Measurements from ENCODE around the gene SF3B5. TPM values are rescaled to one million over a fixed set of nuclear protein-coding genes. Genes with fewer than 3 reads are reported as not detected.

The SF3B5 gene
- total RNA-seq, 6 experiments from 2014 or later = 172 to 189 (median 177) TPM

DNA sequence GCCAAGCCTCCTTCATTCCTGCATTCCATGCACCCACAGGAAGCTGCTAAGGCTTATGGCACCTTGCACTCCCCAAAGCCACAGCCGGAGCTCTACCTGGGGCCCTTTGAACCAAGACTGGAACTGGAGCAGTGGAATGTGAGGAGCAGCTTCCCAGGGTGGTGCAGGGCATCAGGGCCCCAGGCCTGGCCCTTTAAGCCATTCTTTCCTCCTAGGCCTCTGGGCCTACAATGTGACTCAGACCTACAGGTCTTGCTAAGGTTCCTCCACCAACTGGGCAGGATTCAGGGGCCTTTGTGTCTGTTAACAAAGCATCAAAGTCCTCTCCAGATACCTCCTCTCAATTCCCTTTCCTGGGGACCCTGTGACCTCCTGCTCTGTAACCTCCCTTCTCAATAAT, 36.2 kb downstream of the SF3B5 start:
- Mint-ChIP-seq H3K27ac (no peak overlapping the region), H3K4me1 (ENCODE audit: low read depth) (peaks cover 7% of the 10 kb centered on the region; the same call in 1 of the 2 replicates), H3K4me3 (no peak overlapping the region), H3K36me3 (ENCODE audit: low read depth) (no peaks in the 10 kb centered on the region), H3K27me3 (ENCODE audit: insufficient read depth) (peaks cover 29% of the 10 kb centered on the region), H3K9me3 (no peaks in the 10 kb centered on the region)
- TF ChIP-seq, protein P1, sequence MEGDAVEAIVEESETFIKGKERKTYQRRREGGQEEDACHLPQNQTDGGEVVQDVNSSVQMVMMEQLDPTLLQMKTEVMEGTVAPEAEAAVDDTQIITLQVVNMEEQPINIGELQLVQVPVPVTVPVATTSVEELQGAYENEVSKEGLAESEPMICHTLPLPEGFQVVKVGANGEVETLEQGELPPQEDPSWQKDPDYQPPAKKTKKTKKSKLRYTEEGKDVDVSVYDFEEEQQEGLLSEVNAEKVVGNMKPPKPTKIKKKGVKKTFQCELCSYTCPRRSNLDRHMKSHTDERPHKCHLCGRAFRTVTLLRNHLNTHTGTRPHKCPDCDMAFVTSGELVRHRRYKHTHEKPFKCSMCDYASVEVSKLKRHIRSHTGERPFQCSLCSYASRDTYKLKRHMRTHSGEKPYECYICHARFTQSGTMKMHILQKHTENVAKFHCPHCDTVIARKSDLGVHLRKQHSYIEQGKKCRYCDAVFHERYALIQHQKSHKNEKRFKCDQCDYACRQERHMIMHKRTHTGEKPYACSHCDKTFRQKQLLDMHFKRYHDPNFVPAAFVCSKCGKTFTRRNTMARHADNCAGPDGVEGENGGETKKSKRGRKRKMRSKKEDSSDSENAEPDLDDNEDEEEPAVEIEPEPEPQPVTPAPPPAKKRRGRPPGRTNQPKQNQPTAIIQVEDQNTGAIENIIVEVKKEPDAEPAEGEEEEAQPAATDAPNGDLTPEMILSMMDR (IDR thresholded peaks at IDR 0.05) = no peak
- no peak for DNase-seq

DNA sequence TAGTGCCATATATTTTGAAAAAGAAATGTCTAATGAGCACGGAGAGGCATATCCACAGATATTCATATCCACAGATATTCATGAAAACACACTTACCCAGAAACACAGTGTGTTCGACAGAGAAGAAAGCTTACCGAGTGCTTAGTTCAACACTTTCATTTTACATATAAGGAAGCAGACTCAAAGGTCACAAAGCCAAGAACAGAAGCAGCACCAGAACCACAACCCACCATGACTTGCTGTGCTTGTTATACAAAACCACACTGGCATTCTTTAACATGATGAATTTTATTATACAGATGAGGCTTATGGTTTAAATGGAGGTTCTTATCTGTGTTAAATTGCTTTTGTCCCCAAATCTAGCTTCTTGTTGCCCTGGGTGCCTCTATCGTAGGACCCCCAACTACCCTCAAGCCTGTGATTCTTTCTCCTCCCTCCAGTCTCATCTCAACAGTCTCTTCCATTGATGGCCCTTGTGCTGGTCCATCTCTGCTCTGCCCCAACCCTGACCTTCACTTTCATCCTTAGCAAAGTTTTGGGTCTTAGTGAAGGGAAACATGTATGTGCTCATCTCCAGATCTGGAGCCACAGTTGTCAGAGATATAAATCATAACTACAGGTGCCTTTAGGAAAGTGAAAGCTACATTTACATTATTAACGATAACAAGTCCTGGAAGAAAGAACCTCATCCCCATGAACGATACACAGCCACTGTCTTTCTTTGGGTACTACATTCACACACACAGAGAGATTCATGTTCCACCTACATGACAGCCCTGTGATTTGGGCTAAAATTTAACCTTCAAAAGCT, 40.0 kb downstream of the SF3B5 start:
- Mint-ChIP-seq H3K27ac (no peak overlapping the region), H3K36me3 (ENCODE audit: low read depth) (no peaks in the 10 kb centered on the region), H3K4me3 (no peak overlapping the region; the same call in 1 of the 2 replicates), H3K9me3 (no peaks in the 10 kb centered on the region), H3K27me3 (ENCODE audit: insufficient read depth) (peaks cover 16% of the 10 kb centered on the region), H3K4me1 (ENCODE audit: low read depth) (no peaks in the 10 kb centered on the region)
- TF ChIP-seq, protein P1 (IDR thresholded peaks at IDR 0.05) = no peak
- DNase-seq = no peak

DNA sequence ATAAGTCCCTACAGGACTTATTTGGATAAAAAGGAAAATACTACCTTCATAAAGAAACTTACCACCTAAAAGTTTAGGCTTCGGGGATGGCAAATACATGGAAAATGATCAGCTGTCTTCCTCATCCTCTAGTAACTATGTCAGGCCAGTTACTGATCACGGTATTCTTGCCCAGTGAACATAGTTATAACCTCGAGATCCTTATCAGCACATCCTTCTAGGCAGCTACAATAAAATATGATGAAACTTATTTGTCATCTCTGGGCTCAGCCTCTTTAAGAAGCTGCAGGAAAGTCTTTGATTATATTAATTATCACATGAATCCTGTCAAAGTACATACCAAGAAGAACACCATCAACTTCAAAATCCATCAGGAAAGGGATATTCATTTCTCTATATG, 41.8 kb downstream of the SF3B5 start:
- no peaks in the 10 kb centered on the region; the same call in 1 of the 2 replicates for H3K9me3 Mint-ChIP-seq
- no peaks in the 10 kb centered on the region for H3K36me3 Mint-ChIP-seq (ENCODE audit: low read depth)
- H3K4me1 Mint-ChIP-seq (ENCODE audit: low read depth) = no peaks in the 10 kb centered on the region
- no peak for DNase-seq
- H3K27ac Mint-ChIP-seq = no peak overlapping the region
- H3K4me3 Mint-ChIP-seq = no peak overlapping the region
- TF ChIP-seq, protein P1 (IDR thresholded peaks at IDR 0.05) = no peak
- H3K27me3 Mint-ChIP-seq (ENCODE audit: insufficient read depth) = peaks cover 27% of the 10 kb centered on the region

DNA sequence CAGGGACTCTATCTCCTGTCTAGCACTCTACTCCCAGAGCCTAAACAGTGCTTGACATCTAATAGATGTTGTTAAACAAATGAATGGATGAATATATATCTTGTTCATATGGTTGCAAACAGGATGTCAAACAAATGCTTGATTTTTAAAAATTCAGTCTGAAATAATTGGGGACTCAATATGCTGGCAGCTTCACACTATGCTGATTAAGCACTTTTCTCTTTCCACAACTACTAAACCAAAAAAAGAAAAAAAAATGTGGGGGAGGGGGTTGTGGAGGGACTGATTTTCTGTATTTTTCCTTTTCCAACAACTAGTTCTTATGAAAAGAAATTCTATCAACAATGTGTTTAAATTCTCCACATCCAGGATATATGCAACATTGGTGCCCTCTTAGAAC, 42.9 kb downstream of the SF3B5 start:
- Mint-ChIP-seq H3K4me3 (no peak overlapping the region), H3K4me1 (ENCODE audit: low read depth) (no peaks in the 10 kb centered on the region), H3K36me3 (ENCODE audit: low read depth) (peaks cover 2% of the 10 kb centered on the region; the same call in 1 of the 2 replicates), H3K9me3 (peaks cover 4% of the 10 kb centered on the region; the same call in 1 of the 2 replicates), H3K27ac (no peak overlapping the region), H3K27me3 (ENCODE audit: insufficient read depth) (peaks cover 25% of the 10 kb centered on the region)
- TF ChIP-seq, protein P1 (IDR thresholded peaks at IDR 0.05) = no peak
- no peak for DNase-seq

DNA sequence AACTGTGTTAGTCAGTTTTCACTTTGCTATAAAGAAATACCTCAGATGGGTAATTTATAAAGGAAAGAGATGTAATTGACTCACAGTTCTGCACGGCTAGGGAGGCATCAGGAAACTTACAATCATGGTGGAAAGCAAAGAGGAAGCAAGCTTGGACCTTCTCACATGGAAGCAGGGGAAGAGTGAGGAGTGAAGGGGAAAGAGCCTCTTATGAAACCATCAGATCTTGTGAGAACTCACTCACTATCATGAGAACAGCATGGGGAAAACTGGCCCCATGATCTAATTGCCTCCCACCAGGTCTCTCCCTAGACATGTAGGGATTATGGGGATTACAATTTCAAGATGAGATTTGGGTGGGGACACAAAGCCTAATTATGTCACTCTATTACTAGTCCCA, 46.0 kb downstream of the SF3B5 start:
- H3K4me3 Mint-ChIP-seq = no peak overlapping the region
- no peak overlapping the region for H3K27ac Mint-ChIP-seq
- no peak for DNase-seq
- TF ChIP-seq, protein P1 (IDR thresholded peaks at IDR 0.05) = no peak
- peaks cover 4% of the 10 kb centered on the region; the same call in 1 of the 2 replicates for H3K9me3 Mint-ChIP-seq
- H3K27me3 Mint-ChIP-seq (ENCODE audit: insufficient read depth) = peaks cover 32% of the 10 kb centered on the region
- no peaks in the 10 kb centered on the region for H3K4me1 Mint-ChIP-seq (ENCODE audit: low read depth)
- H3K36me3 Mint-ChIP-seq (ENCODE audit: low read depth) = peaks cover 7% of the 10 kb centered on the region; the same call in 1 of the 2 replicates
